Measurements from ENCODE around the gene ANAPC1.

DNA sequence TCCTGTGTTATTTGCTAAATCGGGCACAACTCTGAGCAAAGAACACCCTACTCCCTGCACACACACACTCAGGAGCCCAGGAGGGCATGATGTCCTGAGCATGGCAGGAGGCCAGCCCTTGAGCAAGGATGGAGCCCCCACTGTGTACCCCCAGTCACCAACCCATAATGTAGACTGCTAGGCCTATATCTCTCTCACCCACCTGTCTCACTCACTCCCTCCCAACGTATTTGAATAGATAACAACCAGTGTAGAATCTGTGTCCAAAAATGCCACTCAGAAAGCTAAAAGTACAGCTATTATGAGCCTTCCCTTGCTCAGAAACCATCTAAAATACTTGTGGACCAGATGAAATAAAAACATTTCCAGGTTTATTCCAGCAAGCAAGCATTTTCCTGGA, 43.7 kb upstream of the ANAPC1 start:
- TF ChIP-seq POLR2A (IDR thresholded peaks at IDR 0.05), result no peak
- TF ChIP-seq, protein P1, sequence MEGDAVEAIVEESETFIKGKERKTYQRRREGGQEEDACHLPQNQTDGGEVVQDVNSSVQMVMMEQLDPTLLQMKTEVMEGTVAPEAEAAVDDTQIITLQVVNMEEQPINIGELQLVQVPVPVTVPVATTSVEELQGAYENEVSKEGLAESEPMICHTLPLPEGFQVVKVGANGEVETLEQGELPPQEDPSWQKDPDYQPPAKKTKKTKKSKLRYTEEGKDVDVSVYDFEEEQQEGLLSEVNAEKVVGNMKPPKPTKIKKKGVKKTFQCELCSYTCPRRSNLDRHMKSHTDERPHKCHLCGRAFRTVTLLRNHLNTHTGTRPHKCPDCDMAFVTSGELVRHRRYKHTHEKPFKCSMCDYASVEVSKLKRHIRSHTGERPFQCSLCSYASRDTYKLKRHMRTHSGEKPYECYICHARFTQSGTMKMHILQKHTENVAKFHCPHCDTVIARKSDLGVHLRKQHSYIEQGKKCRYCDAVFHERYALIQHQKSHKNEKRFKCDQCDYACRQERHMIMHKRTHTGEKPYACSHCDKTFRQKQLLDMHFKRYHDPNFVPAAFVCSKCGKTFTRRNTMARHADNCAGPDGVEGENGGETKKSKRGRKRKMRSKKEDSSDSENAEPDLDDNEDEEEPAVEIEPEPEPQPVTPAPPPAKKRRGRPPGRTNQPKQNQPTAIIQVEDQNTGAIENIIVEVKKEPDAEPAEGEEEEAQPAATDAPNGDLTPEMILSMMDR (IDR thresholded peaks at IDR 0.05), result no peak

Data from right lobe of liver (tissue), 4 donors.